GM13977 (cell line): Measurements from ENCODE around the gene UBASH3A.

ENCODE experiments used
- DNase-seq: peaks from one replicate; pipeline ENCODE4 v3.0.0; 2012; ENCODE audit warnings: low spot score
- CTCF ChIP-seq: IDR thresholded peaks from 2 replicates; pipeline ENCODE4 v1.5.1; 2012; ENCODE audit warnings: mild to moderate bottlenecking, control low read depth; ENCODE audit not compliant: insufficient read depth; ENCODE audit errors: extremely low read depth, missing control alignments
- in situ Hi-C: fragments of 300-500 bp; cut with MboI; formaldehyde crosslinking; loops from one replicate; pipeline ENCODE4 v1.12.0; 2022; ENCODE audit warnings: low sequenced_read_pairs, low pct_unique_long_range_greater_than_20kb, mixed read lengths, inconsistent platforms; ENCODE audit not compliant: unreplicated experiment

UBASH3A gene

GRCh38 chr21:42377211-42377950 lies 26.3 kb upstream of the UBASH3A start:
- no peak for TF ChIP-seq CTCF
- DNase-seq = no peak
- in situ Hi-C loops = no loop called here

- in situ Hi-C loops = no loop called here
- no peak for DNase-seq
- TF ChIP-seq CTCF = no peak
Observed at GRCh38 chr21:42377951-42378340, 25.8 kb upstream of the UBASH3A start.

GRCh38 chr21:42378418-42378817 lies 25.3 kb upstream of the UBASH3A start:
- in situ Hi-C loops = no loop called here
- no peak for DNase-seq
- TF ChIP-seq CTCF = no peak

GRCh38 chr21:42379426-42380215 lies 24.1 kb upstream of the UBASH3A start:
- no peak for TF ChIP-seq CTCF
- in situ Hi-C loops = no loop called here
- DNase-seq = no peak

GRCh38 chr21:42381347-42381984 lies 22.2 kb upstream of the UBASH3A start:
- no peak for DNase-seq
- in situ Hi-C loops = no loop called here
- TF ChIP-seq CTCF = peak; percentile 66

GRCh38 chr21:42382915-42383314 lies 20.8 kb upstream of the UBASH3A start:
- DNase-seq = no peak
- in situ Hi-C loops = no loop called here
- no peak for TF ChIP-seq CTCF
